Stimulated activated CD8-positive, alpha-beta memory T cell treated with anti-CD3 and anti-CD28 coated beads, Interleukin-7, amount 100 ng/mL, for 1 hour (primary cell): ENCODE results near the gene FANCD2.
"Not testable (repeated sequence)": the region's sequence is repeated elsewhere in the genome, so short reads cannot be mapped to it uniquely, and the experiment has no call there.

Source experiments
- DNase-seq, 2 donors: peaks; one replicate each; pipeline ENCODE4 v3.0.0-alpha.2; 2020; ENCODE audit warnings: low read depth in 2 of 2

The FANCD2 gene

GRCh38 chr3:10015461-10015904 lies 10.8 kb upstream of the FANCD2 start:
- DNase-seq = no peak

DNA sequence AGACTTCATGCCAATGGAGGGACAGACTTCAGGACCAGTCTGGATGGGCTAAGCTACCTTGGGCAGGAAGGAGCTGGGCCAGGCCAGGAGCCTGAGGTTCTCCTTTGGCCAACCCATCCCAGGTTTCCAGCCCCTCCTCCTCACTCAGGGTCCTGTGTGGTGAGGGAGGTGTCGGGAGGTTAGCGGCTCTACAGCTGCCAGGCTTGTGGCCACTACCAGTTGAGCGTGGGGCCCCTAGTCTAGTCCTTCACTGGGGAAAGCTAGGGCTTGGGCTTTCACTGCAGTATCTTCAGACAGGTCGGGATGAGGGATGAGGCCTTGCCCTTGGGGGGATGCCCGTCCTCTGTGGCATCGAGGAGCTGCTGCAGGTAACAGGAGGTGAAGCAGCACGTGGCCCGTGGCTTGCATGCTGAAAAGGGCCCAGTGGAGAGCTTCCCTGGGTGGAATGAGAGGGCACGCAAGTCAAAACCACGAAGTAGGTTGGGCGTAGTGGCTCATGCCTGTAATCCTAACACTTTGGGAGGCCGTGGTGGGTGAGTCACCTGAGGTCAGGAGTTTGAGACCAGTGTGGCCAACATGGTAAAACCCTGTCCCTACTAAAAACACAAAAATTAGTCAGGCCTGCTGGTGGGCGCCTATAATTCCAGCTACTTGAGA lies 8.5 kb upstream of the FANCD2 start:
- no peak for DNase-seq

DNA sequence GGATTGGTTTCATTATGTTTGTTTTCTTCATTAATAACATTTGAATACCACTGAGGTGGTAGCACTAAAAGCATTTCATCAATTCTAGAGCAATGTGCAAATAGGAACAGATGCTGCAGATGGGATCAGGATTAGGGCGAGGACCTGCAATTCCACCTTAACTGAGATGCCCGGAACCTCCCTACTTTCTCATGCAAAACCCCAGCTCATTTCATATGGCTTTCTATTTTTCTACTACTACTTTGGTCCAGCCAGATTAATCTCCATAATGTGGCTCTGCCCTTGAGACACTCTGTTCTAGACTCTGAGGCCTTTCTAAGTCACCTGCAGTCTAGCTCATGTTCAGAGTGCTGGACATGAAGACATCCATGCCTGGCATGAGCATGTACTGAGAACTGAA lies 7.4 kb upstream of the FANCD2 start:
- not testable (repeated sequence) for DNase-seq

GRCh38 chr3:10019326-10019725 lies 6.9 kb upstream of the FANCD2 start:
- DNase-seq = no peak

- DNase-seq = no peak
These were observed 4.1 kb upstream of the FANCD2 start for GRCh38 chr3:10021856-10022775.

- no peak for DNase-seq
These were observed 2.5 kb upstream of the FANCD2 start for GRCh38 chr3:10023587-10024310.

GRCh38 chr3:10025205-10026083 lies 793 bp upstream of the FANCD2 start:
- DNase-seq = no peak

DNA sequence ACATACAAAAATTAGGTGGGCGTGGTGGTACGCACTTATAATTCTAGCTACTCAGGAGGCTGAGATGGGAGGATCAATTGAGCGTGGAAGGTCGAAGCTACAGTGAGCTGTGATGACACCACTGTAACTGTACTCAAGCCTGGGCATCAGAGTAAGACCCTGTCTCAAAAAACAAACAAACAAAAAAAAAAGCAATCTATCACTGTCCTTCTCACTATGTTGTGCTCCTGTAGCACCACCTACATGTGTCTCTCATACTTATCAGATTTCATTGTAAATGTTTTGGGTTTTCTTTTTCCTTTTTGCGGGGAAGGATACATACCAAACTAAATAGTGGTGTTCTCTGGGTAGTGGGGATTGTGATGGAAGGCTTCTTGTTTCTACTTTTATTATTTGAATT lies 14.8 kb downstream of the FANCD2 start:
- DNase-seq = no peak

- DNase-seq = no peak
These were observed 21.6 kb downstream of the FANCD2 start for GRCh38 chr3:10047876-10048275.

GRCh38 chr3:10053054-10053453 lies 26.8 kb downstream of the FANCD2 start:
- DNase-seq = not testable (repeated sequence)

GRCh38 chr3:10055097-10055496 lies 28.9 kb downstream of the FANCD2 start:
- DNase-seq = no peak

DNA sequence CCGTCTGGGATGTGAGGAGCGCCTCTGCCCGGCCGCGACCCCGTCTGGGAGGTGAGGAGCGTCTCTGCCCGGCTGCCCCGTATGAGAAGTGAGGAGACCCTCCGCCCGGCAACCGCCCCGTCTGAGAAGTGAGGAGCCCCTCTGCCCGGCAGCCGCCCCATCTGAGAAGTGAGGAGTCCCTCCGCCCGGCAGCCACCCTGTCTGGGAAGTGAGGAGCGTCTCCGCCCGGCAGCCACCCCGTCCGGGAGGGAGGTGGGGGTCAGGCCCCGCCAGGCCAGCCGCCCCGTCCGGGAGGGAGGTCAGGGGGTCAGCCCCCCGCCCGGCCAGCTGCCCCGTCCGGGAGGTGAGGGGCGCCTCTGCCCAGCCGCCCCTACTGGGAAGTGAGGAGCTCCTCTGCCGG lies 43.8 kb downstream of the FANCD2 start:
- not testable (repeated sequence) for DNase-seq

DNA sequence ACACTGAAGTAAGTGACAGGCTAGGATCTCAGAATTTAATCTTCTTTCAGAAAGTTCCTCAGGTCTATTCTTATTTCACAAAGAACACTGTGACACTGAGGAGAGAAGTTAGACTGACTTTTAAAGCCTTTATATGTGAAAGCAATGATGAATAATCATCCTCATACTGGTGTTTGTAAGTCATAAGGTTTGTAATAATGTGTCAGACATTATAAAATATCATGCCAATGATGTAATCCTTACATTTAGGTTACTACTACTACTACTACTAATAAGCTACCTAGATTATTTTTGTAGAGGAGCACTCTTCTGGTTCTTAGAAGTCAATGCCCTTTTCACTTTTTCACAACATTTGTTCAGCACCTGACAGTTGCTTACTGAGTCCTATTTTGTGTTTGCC lies 48.4 kb downstream of the FANCD2 start:
- DNase-seq = no peak

DNA sequence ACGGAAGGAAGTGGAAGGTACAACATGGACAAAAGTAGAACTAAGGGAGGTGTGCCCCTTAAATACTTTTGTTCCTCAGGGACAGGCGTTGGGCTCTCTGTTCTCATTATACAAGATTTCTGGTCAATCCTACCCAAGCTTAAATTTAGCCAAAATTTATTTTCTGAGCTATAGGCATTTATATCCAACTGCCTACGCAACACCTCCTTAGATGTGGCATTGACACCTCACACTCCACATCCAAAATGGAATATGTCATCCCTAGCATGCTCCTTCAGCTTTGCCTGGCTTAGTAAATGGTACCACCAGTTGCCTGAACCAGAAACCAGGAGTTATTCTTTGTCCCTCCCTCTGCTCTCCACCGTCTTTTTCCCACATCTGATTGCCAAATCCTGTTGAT lies 55.6 kb downstream of the FANCD2 start:
- no peak for DNase-seq

DNA sequence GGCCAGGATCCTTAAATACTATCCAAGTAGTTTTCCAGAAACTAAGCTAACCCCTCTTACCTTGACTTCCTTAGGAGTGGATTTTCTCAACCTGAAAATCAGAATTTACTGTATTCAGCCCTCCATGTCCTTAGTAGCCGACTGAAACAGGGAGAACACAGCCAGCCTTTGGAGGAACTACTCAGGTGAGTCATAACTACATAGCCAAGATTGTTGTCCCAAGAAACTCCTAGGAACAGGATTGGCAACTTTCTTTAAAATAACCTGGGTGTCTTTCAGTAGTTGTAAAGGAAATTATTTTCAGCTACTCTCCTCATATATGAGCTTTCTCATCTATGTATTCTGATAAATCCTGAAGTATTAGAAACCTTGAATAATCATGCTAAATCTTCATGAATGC lies 59.5 kb downstream of the FANCD2 start:
- DNase-seq = no peak

DNA sequence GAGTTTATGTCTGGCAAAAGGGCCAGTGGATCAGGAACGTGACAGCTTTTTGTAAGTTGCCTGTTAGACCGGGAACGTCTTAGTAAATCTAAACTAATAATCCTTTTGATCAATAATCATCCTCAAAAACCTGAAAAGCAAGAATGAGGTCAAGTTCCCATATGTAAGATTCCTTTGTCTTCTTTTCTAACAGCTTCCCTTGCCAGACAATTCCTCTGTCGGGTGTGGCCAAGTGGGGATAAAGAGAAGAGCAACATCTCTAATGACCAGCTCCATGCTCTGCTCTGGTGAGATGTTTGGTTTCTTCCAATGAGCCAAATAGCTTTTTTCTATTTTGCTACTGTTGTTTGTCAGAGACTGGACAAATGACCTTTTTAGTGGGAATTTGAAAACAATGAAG lies 62.0 kb downstream of the FANCD2 start:
- no peak for DNase-seq

DNA sequence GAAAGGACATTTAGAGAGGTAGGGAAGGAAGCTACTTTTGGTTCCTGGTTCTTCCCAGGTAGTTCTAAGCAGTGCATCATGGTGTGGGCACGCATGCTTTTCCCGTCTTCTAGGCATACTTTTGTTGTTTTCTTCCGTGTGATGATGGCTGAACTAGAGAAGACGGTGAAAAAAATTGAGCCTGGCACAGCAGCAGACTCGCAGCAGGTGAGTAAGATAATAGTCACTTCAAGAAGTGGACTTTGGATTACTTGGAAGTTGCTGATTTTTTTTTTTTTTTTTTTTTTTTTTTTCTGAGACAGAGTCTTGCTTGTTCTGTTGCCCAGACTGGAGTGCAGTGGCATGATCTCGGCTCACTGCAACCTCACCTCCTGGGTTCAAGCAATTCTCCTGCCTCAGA lies 63.9 kb downstream of the FANCD2 start:
- no peak for DNase-seq

DNA sequence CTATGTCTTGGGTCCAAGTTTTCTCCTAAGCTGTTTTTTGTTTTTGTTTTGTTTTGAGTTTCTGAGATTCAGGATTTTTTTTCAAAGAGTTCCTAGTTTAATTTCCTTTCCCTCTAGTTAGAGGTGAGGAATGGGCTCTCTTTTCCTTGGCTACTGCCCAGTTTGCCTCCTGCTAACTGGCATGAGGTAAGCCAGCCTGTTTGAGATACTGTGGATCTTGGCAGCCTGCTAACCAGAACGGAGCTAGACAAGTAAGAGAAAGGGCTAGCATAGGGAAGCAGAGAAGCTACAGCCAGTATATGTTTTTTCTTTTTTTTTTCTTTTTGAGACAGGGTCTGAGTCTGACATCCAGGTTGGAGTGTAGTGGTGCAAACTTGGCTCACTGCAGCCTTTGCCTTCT lies 64.5 kb downstream of the FANCD2 start:
- not testable (repeated sequence) for DNase-seq

GRCh38 chr3:10091387-10091786 lies 65.2 kb downstream of the FANCD2 start:
- DNase-seq = not testable (repeated sequence)

DNA sequence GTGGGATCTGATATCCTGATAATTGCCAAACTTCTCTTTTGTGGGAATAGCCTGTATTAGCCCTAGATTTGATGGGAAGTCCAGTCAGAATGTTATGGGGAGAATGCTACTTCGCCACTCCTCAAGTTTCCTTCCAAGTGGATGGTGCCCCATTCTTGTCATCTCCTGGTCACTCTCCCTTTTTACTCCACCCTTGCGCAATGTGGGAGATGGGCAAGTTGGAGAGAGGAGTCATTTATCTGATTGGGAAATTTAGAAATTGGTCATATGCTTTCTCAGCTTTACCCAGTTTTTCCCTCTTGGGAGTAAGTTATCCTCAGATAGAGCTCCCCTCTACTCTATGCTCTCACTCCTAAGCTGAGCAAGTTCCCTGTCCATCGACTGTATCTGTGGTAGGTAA lies 67.4 kb downstream of the FANCD2 start:
- DNase-seq = no peak

DNA sequence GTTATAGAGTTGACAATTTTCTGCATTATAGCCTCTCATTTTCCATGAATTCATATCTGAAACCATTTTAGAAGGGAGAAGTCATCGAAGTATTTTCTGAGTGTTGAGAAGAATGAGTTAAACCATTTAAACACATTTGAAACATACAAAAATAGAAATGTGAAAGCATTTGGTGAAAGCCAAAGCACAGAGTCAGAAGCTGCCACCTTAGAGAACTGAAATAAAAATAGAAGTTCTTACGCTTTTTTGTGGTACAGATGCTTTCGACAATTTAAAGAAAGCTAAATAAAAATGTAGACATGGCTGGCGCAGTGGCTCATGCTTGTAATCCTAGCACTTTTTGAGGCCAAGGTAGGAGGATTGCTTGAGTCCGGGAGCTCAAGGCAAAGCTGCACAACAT lies 72.8 kb downstream of the FANCD2 start:
- DNase-seq = no peak
